ENCODE measurements around the gene DIS3L2. TPM values are rescaled to one million over a fixed set of nuclear protein-coding genes. Genes with fewer than 3 reads are reported as not detected.
"Not testable (repeated sequence)": the region's sequence is repeated elsewhere in the genome, so short reads cannot be mapped to it uniquely, and the experiment has no call there.

Gene DIS3L2
- total RNA-seq, 4 donors from 2014 or later = 12.8 to 27.3 (median 16.8) TPM

DNA sequence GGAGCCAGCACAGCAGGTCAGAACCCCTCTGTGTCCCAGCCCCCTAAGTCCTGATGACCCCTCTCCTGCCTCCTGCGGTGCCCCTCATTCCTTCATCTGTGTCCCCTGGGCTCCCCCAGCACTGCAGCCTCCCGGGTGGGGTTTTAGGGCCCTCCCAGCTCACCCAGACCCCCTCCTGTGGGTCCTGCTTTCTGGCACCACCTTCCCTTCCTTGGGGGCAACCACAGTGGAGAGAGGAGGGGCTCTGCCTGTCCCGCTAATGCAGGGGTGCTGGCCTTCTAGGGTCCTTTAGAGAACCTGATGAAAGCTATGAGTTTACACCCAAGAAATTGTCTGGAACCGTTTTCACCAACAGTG, 374.3 kb downstream of the DIS3L2 start:
- no peak overlapping the region for H3K4me3 ChIP-seq
- in situ Hi-C loops (cut with MboI; ENCODE audit: low sequenced_read_pairs in 4 of 4) (no loop called here), intact Hi-C loops (cut with DNase I; ENCODE audit: low total_unique reads) (no loop called here)
- DNase-seq (no peak), ATAC-seq (no peak)
- H3K9me3 ChIP-seq = no peaks in the 10 kb centered on the region
- no peak for TF ChIP-seq POLR2A (IDR thresholded peaks at IDR 0.05)
- TF ChIP-seq, protein P1, sequence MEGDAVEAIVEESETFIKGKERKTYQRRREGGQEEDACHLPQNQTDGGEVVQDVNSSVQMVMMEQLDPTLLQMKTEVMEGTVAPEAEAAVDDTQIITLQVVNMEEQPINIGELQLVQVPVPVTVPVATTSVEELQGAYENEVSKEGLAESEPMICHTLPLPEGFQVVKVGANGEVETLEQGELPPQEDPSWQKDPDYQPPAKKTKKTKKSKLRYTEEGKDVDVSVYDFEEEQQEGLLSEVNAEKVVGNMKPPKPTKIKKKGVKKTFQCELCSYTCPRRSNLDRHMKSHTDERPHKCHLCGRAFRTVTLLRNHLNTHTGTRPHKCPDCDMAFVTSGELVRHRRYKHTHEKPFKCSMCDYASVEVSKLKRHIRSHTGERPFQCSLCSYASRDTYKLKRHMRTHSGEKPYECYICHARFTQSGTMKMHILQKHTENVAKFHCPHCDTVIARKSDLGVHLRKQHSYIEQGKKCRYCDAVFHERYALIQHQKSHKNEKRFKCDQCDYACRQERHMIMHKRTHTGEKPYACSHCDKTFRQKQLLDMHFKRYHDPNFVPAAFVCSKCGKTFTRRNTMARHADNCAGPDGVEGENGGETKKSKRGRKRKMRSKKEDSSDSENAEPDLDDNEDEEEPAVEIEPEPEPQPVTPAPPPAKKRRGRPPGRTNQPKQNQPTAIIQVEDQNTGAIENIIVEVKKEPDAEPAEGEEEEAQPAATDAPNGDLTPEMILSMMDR (IDR thresholded peaks at IDR 0.05 in 4 of 5, conservative IDR thresholded peaks at IDR 0.05 in 1 of 5) = no peak
- no peaks in the 10 kb centered on the region for H3K27me3 ChIP-seq
- no peak overlapping the region for H3K27ac ChIP-seq
- H3K4me1 ChIP-seq = no peaks in the 10 kb centered on the region
- H3K36me3 ChIP-seq = no peaks in the 10 kb centered on the region

DNA sequence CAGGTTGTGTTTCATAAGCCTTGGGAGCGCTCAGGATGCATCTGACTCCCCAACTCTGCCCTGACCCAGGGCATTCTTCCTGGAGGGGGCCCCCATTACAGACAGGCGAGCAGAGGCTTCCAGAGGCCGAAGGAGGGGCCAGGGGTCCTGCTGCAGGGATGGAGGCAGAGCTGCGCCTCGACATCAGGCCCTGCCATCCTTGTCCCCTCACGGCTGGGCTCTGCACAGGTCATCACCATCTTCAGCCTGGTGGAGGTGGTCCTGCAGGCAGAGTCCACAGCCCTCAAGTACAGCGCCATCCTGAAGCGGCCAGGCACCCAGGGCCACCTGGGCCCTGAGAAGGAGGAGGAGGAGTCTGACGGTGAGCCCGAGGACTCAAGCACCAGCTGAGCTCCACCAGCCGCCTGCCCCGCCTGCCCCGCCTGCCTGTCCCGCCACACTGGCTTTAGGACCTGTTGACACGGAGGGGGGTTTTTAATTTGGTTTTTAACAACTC, 374.8 kb downstream of the DIS3L2 start:
- no peak for ATAC-seq
- Histone ChIP-seq H3K4me3 (no peak overlapping the region), H3K4me1 (no peaks in the 10 kb centered on the region), H3K9me3 (no peaks in the 10 kb centered on the region), H3K27me3 (no peaks in the 10 kb centered on the region), H3K27ac (no peak overlapping the region), H3K36me3 (no peaks in the 10 kb centered on the region)
- DNase-seq = peak in 1 of 2 donors; percentile 5
- TF ChIP-seq POLR2A (IDR thresholded peaks at IDR 0.05) = no peak
- TF ChIP-seq, protein P1 (IDR thresholded peaks at IDR 0.05 in 4 of 5, conservative IDR thresholded peaks at IDR 0.05 in 1 of 5) = no peak
- in situ Hi-C loops (cut with MboI; ENCODE audit: low sequenced_read_pairs in 4 of 4) (no loop called here), intact Hi-C loops (cut with DNase I; ENCODE audit: low total_unique reads) (no loop called here)

DNA sequence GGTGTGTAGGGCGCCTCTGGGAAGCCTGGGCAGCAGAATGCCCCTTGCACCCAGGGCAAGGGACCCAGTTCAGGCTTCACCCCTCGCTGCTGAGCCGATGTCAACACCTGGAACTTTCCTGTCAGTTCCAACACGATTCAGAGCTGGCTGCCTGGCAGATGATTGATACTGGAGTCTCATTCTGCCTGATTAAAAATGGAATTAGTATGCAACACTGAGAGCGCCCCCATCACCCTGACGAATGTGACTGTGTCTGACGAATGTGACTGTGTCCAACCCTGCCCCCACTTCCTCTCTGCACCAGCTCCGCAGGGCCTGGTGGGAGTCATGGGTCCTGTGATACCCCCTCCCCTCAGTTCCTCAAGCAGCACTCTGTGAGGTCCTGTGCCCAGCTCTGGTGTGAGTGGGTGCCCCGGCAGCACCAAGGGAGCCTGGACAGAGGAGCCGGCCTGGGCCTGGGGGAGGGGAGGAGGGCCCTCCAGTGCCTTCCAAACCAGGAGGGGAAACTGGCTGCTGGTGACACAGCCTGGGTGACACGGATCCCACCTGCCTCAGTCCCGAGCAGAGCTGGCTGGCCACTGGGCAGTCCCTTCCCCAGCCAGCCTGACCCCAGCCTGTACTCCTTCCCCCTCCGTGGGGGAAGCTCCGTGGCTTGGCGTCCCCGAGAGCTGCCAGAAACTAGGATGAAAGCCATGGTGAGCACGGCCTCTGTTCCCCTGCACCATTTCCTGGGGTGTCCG, 375.6 kb downstream of the DIS3L2 start:
- TF ChIP-seq, protein P1 (IDR thresholded peaks at IDR 0.05 in 4 of 5, conservative IDR thresholded peaks at IDR 0.05 in 1 of 5) = no peak
- Histone ChIP-seq H3K27ac (no peak overlapping the region), H3K36me3 (no peaks in the 10 kb centered on the region), H3K27me3 (no peaks in the 10 kb centered on the region), H3K9me3 (no peaks in the 10 kb centered on the region), H3K4me3 (no peak overlapping the region), H3K4me1 (no peaks in the 10 kb centered on the region)
- ATAC-seq = no peak
- intact Hi-C loops (cut with DNase I; ENCODE audit: low total_unique reads) (no loop called here), in situ Hi-C loops (cut with MboI; ENCODE audit: low sequenced_read_pairs in 4 of 4) (no loop called here)
- DNase-seq = peak in 1 of 2 donors; percentile 3

DNA sequence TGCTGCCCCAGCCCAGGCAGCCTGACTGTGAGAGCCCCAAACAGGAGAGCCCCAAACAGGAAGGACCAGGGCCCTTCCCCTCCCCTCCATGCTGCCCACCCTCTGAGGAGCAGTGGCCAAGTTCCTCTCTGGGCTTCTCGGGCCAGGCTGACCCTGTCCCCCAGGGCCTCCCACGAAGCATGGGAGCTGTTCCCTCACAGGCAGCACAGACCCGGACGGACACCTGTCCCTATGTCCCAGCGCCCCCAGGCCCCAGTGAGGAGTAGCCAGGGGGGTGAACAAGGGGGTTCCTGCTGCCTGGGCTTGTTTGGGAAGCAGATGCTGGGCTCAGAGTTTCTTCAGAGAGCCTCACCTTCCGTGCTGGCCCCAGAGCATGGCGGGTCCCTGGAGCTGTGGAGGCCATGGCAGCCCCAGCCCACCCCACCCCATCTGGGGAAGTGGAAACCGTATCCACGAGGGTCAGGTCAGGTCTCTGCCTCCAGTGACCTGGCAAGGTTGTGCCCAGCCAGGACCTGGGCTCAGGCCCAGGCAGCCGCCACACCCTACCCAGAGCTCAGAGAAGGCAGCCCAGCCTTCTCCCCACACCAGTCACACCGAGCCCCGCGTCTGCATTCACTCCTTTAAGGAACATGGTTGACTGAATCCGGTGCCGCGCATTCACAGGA, 376.7 kb downstream of the DIS3L2 start:
- H3K4me3 ChIP-seq; H3K27ac ChIP-seq; intact Hi-C loops (cut with DNase I; ENCODE audit: low total_unique reads); H3K36me3 ChIP-seq; H3K4me1 ChIP-seq; H3K27me3 ChIP-seq; in situ Hi-C loops (cut with MboI; ENCODE audit: low sequenced_read_pairs in 4 of 4); ATAC-seq; H3K9me3 ChIP-seq: not testable (repeated sequence)
- peak in 1 of 2 donors; percentile 8 for DNase-seq

DNA sequence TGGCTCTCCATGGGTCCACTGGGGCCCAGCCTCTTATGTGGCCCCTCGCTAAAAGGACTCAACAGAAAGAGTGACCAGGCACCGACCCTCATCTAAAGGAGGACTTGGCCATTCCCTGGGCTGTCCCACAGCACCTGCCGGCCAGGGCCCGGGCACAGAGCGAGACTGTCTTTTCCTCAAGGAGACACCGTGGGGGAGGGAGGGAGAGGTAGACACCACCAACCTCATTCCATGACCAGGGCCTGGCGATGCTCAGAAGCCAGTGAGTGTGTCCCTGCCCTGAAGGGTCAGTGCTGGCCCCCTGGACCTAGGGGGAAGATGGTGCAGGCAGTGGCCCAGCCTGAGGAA, 377.2 kb downstream of the DIS3L2 start:
- no peak overlapping the region for H3K4me3 ChIP-seq
- in situ Hi-C loops (cut with MboI; ENCODE audit: low sequenced_read_pairs in 4 of 4) = no loop called here
- H3K27me3 ChIP-seq = no peaks in the 10 kb centered on the region
- no peak overlapping the region for H3K27ac ChIP-seq
- intact Hi-C loops (cut with DNase I; ENCODE audit: low total_unique reads) = no loop called here
- H3K9me3 ChIP-seq = no peaks in the 10 kb centered on the region
- no peak for ATAC-seq
- no peaks in the 10 kb centered on the region for H3K36me3 ChIP-seq
- TF ChIP-seq POLR2A (IDR thresholded peaks at IDR 0.05) = no peak
- TF ChIP-seq, protein P1 (IDR thresholded peaks at IDR 0.05 in 4 of 5, conservative IDR thresholded peaks at IDR 0.05 in 1 of 5) = no peak
- H3K4me1 ChIP-seq = no peaks in the 10 kb centered on the region
- DNase-seq = no peak

Data from gastrocnemius medialis (tissue), 4 donors.